H1 (cell line): Measurements from ENCODE around the gene R3HDM2. TPM values are rescaled to one million over a fixed set of nuclear protein-coding genes. Genes with fewer than 3 reads are reported as not detected.

ENCODE experiments used
- ASH2L ChIP-seq: fragments of 200-600, 300-600 bp; sonication (generic); IDR thresholded peaks from one replicate; pipeline ENCODE4 v1.7.1; 2017; ENCODE audit warnings: low read length
- CEBPB ChIP-seq: IDR thresholded peaks from 2 replicates; pipeline ENCODE4 v1.6.1; 2012; ENCODE audit warnings: low read depth, low read length
- EZH2 ChIP-seq: fragments of 200-600 bp; sonication (generic); IDR thresholded peaks from 2 replicates; pipeline ENCODE4 v1.7.1; 2012; ENCODE audit warnings: low read depth, mild to moderate bottlenecking, moderate library complexity, low read length, inconsistent platforms; ENCODE audit not compliant: severe bottlenecking
- JUND ChIP-seq: IDR thresholded peaks from 2 replicates; pipeline ENCODE4 v1.6.1; 2011; ENCODE audit warnings: mild to moderate bottlenecking, improper control_type of control experiment, low read length
- KDM5A ChIP-seq: fragments of 200-600 bp; IDR thresholded peaks from 2 replicates; pipeline ENCODE4 v1.7.1; 2012; ENCODE audit warnings: mild to moderate bottlenecking, low read length, inconsistent platforms, mixed read lengths
- NANOG ChIP-seq: IDR thresholded peaks from 2 replicates; pipeline ENCODE4 v1.6.1; 2011; ENCODE audit warnings: low read length, low read depth, mild to moderate bottlenecking, inconsistent platforms; ENCODE audit not compliant: insufficient read depth, poor library complexity, severe bottlenecking
- NRF1 ChIP-seq: IDR thresholded peaks from 2 replicates; pipeline ENCODE4 v1.6.1; 2011; ENCODE audit warnings: mild to moderate bottlenecking, low read depth, low read length, improper control_type of control experiment
- PHF8 ChIP-seq: fragments of 200-600 bp; sonication (generic); conservative IDR thresholded peaks from 2 replicates; pipeline ENCODE4 v1.7.1; 2012; ENCODE audit warnings: low read depth, mild to moderate bottlenecking, inconsistent platforms, low read length, moderate library complexity
- SP1 ChIP-seq: IDR thresholded peaks from 2 replicates; pipeline ENCODE4 v1.6.1; 2011; ENCODE audit warnings: low read depth, low read length
- SRF ChIP-seq: IDR thresholded peaks from 2 replicates; pipeline ENCODE4 v1.6.1; 2011; ENCODE audit warnings: mild to moderate bottlenecking, low read depth, low read length, moderate library complexity
- polyA plus RNA-seq, 7 experiments: library from polyadenylated mRNA; depleted of rRNA in 3 of 7; stranded (reverse) in 5 of 7; unstranded in 2 of 7; fragments of >200 nt in 5 of 7; fragments of 200-250 nt in 2 of 7; gene quantifications; 1 replicate in 5 of 7; 2 replicates in 1 of 7; 4 replicates in 1 of 7; pipeline versions ENCODE4 v1.2.1 to v1.2.3, GENCODE V29; 2011 to 2013; ENCODE audit warnings: missing spikeins in 2 of 7, mixed read lengths in 2 of 7
- total RNA-seq: library from RNA; stranded (reverse); fragmentation: NEBNext Ultra II Directional; extraction: Animal tissue kit (Norgen Biotek cat#: 25700); gene quantifications from 2 replicates; pipeline ENCODE4 v1.2.1, GENCODE V29; 2021
- TF ChIP-seq, protein P1 (sequence below): fragments of 300-600 bp; sonication (generic); IDR thresholded peaks from 2 replicates; pipeline ENCODE4 v1.7.1; 2012; ENCODE audit warnings: low read length, moderate library complexity, mild to moderate bottlenecking, inconsistent platforms; ENCODE audit not compliant: insufficient replicate concordance

Gene R3HDM2
- total and polyA plus RNA-seq, 2 of the 8 experiments (the other 6 are each of a cell fraction or from before 2014, with no cell fraction given), result 25.6 to 27.0 TPM

DNA sequence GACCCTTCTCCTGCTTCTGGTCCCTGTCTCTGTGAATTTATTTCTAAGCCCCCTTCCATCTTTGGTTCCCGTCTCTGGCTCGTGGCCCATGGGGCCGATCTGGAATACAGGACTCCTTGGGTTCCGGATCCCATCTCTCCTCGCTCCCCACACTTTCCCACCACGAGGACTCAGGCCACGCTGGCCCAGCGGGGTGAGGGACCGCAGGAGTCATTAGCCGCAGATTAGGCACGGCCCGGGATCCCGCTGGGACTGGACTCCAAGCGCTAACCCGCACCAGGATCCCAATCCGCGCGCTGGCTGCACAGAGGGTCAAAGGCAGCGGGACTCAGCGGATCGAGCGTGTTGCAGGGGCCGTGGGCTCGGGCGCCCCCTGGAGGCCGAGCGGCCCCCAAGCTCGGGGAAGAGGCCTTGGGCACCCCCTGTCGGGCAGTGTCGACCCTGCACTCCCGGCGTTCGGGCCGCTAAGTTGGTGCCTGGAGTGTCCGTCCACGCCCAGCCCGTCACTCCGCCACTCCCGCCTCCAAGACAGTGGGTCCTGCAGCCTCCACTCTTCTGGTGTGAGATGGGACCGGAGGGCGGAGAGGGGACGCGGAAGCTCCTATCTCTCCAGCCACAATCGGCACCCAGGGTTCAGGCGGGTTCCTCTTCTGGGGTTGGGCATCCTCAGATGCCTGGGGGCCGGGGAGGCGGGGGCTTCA is 191.8 kb downstream of the R3HDM2 start (continued):
- TF ChIP-seq, protein P1, sequence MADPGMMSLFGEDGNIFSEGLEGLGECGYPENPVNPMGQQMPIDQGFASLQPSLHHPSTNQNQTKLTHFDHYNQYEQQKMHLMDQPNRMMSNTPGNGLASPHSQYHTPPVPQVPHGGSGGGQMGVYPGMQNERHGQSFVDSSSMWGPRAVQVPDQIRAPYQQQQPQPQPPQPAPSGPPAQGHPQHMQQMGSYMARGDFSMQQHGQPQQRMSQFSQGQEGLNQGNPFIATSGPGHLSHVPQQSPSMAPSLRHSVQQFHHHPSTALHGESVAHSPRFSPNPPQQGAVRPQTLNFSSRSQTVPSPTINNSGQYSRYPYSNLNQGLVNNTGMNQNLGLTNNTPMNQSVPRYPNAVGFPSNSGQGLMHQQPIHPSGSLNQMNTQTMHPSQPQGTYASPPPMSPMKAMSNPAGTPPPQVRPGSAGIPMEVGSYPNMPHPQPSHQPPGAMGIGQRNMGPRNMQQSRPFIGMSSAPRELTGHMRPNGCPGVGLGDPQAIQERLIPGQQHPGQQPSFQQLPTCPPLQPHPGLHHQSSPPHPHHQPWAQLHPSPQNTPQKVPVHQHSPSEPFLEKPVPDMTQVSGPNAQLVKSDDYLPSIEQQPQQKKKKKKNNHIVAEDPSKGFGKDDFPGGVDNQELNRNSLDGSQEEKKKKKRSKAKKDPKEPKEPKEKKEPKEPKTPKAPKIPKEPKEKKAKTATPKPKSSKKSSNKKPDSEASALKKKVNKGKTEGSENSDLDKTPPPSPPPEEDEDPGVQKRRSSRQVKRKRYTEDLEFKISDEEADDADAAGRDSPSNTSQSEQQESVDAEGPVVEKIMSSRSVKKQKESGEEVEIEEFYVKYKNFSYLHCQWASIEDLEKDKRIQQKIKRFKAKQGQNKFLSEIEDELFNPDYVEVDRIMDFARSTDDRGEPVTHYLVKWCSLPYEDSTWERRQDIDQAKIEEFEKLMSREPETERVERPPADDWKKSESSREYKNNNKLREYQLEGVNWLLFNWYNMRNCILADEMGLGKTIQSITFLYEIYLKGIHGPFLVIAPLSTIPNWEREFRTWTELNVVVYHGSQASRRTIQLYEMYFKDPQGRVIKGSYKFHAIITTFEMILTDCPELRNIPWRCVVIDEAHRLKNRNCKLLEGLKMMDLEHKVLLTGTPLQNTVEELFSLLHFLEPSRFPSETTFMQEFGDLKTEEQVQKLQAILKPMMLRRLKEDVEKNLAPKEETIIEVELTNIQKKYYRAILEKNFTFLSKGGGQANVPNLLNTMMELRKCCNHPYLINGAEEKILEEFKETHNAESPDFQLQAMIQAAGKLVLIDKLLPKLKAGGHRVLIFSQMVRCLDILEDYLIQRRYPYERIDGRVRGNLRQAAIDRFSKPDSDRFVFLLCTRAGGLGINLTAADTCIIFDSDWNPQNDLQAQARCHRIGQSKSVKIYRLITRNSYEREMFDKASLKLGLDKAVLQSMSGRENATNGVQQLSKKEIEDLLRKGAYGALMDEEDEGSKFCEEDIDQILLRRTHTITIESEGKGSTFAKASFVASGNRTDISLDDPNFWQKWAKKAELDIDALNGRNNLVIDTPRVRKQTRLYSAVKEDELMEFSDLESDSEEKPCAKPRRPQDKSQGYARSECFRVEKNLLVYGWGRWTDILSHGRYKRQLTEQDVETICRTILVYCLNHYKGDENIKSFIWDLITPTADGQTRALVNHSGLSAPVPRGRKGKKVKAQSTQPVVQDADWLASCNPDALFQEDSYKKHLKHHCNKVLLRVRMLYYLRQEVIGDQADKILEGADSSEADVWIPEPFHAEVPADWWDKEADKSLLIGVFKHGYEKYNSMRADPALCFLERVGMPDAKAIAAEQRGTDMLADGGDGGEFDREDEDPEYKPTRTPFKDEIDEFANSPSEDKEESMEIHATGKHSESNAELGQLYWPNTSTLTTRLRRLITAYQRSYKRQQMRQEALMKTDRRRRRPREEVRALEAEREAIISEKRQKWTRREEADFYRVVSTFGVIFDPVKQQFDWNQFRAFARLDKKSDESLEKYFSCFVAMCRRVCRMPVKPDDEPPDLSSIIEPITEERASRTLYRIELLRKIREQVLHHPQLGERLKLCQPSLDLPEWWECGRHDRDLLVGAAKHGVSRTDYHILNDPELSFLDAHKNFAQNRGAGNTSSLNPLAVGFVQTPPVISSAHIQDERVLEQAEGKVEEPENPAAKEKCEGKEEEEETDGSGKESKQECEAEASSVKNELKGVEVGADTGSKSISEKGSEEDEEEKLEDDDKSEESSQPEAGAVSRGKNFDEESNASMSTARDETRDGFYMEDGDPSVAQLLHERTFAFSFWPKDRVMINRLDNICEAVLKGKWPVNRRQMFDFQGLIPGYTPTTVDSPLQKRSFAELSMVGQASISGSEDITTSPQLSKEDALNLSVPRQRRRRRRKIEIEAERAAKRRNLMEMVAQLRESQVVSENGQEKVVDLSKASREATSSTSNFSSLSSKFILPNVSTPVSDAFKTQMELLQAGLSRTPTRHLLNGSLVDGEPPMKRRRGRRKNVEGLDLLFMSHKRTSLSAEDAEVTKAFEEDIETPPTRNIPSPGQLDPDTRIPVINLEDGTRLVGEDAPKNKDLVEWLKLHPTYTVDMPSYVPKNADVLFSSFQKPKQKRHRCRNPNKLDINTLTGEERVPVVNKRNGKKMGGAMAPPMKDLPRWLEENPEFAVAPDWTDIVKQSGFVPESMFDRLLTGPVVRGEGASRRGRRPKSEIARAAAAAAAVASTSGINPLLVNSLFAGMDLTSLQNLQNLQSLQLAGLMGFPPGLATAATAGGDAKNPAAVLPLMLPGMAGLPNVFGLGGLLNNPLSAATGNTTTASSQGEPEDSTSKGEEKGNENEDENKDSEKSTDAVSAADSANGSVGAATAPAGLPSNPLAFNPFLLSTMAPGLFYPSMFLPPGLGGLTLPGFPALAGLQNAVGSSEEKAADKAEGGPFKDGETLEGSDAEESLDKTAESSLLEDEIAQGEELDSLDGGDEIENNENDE, result no peak
- TF ChIP-seq SRF (no peak; the same call in 1 of the 2 replicates), SP1 (0 out of 2 replicates have a peak, but pooled peaks have one; percentile 37), JUND (peak; percentile 77), PHF8 (no peak; the same call in 1 of the 2 replicates), NRF1 (no peak), ASH2L (peak; percentile 31), CEBPB (no peak; the same call in 1 of the 2 replicates), NANOG (peak; percentile 2), EZH2 (no peak), KDM5A (no peak)
